Measurements from ENCODE around the gene PCBP3.

The PCBP3 gene

GRCh38 chr21:45920824-45921600, 277.5 kb downstream of the PCBP3 start:
- Histone ChIP-seq H3K9me3 (no peaks in the 10 kb centered on the region), H3K4me3 (ENCODE audit: low read depth in 1 of 2, low read length in 1 of 2) (no peak overlapping the region), H3K27me3 (no peaks in the 10 kb centered on the region), H3K36me3 (no peaks in the 10 kb centered on the region), H3K4me1 (ENCODE audit: control insufficient read depth in 1 of 2, insufficient read depth in 1 of 2, low read depth in 1 of 2, low read length in 1 of 2) (no peaks in the 10 kb centered on the region), H3K27ac (no peak overlapping the region)
- TF ChIP-seq, protein P1, sequence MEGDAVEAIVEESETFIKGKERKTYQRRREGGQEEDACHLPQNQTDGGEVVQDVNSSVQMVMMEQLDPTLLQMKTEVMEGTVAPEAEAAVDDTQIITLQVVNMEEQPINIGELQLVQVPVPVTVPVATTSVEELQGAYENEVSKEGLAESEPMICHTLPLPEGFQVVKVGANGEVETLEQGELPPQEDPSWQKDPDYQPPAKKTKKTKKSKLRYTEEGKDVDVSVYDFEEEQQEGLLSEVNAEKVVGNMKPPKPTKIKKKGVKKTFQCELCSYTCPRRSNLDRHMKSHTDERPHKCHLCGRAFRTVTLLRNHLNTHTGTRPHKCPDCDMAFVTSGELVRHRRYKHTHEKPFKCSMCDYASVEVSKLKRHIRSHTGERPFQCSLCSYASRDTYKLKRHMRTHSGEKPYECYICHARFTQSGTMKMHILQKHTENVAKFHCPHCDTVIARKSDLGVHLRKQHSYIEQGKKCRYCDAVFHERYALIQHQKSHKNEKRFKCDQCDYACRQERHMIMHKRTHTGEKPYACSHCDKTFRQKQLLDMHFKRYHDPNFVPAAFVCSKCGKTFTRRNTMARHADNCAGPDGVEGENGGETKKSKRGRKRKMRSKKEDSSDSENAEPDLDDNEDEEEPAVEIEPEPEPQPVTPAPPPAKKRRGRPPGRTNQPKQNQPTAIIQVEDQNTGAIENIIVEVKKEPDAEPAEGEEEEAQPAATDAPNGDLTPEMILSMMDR (IDR thresholded peaks at IDR 0.05): no peak

- Histone ChIP-seq H3K4me3 (ENCODE audit: low read depth in 1 of 2, low read length in 1 of 2) (no peak overlapping the region), H3K36me3 (no peaks in the 10 kb centered on the region), H3K4me1 (ENCODE audit: control insufficient read depth in 1 of 2, insufficient read depth in 1 of 2, low read depth in 1 of 2, low read length in 1 of 2) (no peaks in the 10 kb centered on the region), H3K27ac (no peak overlapping the region), H3K27me3 (no peaks in the 10 kb centered on the region), H3K9me3 (no peaks in the 10 kb centered on the region)
- TF ChIP-seq, protein P1 (IDR thresholded peaks at IDR 0.05): no peak
These were observed 278.4 kb downstream of the PCBP3 start for GRCh38 chr21:45921917-45922316.

DNA sequence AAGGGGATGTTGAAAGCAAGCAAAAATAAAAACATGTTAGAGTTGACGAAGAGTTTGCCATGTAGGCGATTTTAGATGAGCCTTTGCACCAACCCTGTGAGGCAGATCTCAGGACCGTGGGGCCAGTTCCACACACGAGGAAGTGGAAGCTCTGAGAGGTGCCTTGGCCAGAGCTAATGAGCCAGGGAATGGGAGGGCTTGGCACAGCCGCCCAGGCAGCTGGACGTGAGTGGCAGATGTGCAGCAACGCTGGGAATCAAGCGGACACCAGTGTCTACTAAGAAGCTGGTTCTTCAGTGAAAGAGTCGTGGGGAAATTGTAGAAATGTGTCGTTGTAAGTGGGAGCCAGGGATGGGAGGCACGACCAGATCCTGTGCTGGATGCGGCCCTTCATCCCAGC, 279.1 kb downstream of the PCBP3 start:
- Histone ChIP-seq H3K36me3 (no peaks in the 10 kb centered on the region), H3K27me3 (no peaks in the 10 kb centered on the region), H3K4me3 (ENCODE audit: low read depth in 1 of 2, low read length in 1 of 2) (no peak overlapping the region), H3K27ac (no peak overlapping the region), H3K9me3 (no peaks in the 10 kb centered on the region), H3K4me1 (ENCODE audit: control insufficient read depth in 1 of 2, insufficient read depth in 1 of 2, low read depth in 1 of 2, low read length in 1 of 2) (no peaks in the 10 kb centered on the region)
- TF ChIP-seq, protein P1 (IDR thresholded peaks at IDR 0.05): no peak

- TF ChIP-seq, protein P1 (IDR thresholded peaks at IDR 0.05): peak; percentile 18
- Histone ChIP-seq H3K9me3 (no peaks in the 10 kb centered on the region), H3K27ac (no peak overlapping the region), H3K4me1 (ENCODE audit: control insufficient read depth in 1 of 2, insufficient read depth in 1 of 2, low read depth in 1 of 2, low read length in 1 of 2) (no peaks in the 10 kb centered on the region), H3K27me3 (no peaks in the 10 kb centered on the region), H3K4me3 (ENCODE audit: low read depth in 1 of 2, low read length in 1 of 2) (no peak overlapping the region), H3K36me3 (no peaks in the 10 kb centered on the region)
These were observed 279.6 kb downstream of the PCBP3 start for GRCh38 chr21:45923146-45923545.

- Histone ChIP-seq H3K27ac (no peak overlapping the region), H3K4me3 (ENCODE audit: low read depth in 1 of 2, low read length in 1 of 2) (no peak overlapping the region), H3K36me3 (no peaks in the 10 kb centered on the region), H3K9me3 (no peaks in the 10 kb centered on the region), H3K27me3 (no peaks in the 10 kb centered on the region), H3K4me1 (ENCODE audit: control insufficient read depth in 1 of 2, insufficient read depth in 1 of 2, low read depth in 1 of 2, low read length in 1 of 2) (no peaks in the 10 kb centered on the region)
- TF ChIP-seq, protein P1 (IDR thresholded peaks at IDR 0.05): no peak
These were observed 282.8 kb downstream of the PCBP3 start for GRCh38 chr21:45926281-45926680.
